HFFc6 (cell line): ENCODE results near the gene AADACL3. TPM values are rescaled to one million over a fixed set of nuclear protein-coding genes. Genes with fewer than 3 reads are reported as not detected.

Source experiments
- DNase-seq: peaks from one replicate; pipeline ENCODE4 v3.0.0-alpha.2; 2018
- H3K27ac Mint-ChIP-seq: 2 replicates; pipeline ENCODE4 v1.8.0; 2020; ENCODE audit warnings: mild to moderate bottlenecking, mixed read lengths
- H3K27me3 Mint-ChIP-seq: 2 replicates; pipeline ENCODE4 v1.8.0; 2021; ENCODE audit warnings: mild to moderate bottlenecking, moderate library complexity, mixed read lengths; ENCODE audit not compliant: insufficient read depth
- H3K36me3 Mint-ChIP-seq: 2 replicates; pipeline ENCODE4 v1.8.0; 2021; ENCODE audit warnings: low read depth, mixed read lengths
- H3K4me1 Mint-ChIP-seq: 2 replicates; pipeline ENCODE4 v1.8.0; 2020; ENCODE audit warnings: low read depth, mixed read lengths
- H3K4me3 Mint-ChIP-seq: 2 replicates; pipeline ENCODE4 v1.8.0; 2020; ENCODE audit warnings: mild to moderate bottlenecking, moderate library complexity, mixed read lengths
- H3K9me3 Mint-ChIP-seq: 2 replicates; pipeline ENCODE4 v1.8.0; 2020; ENCODE audit warnings: mild to moderate bottlenecking, mixed read lengths
- CTCF ChIP-seq: fragments of 200-600 bp; sonication (generic); IDR thresholded peaks from 2 replicates; pipeline ENCODE4 v1.5.0; 2021; ENCODE audit warnings: antibody characterized with exemption, mild to moderate bottlenecking
- total RNA-seq, 6 experiments: library from RNA; stranded (reverse); fragmentation: NEBNext Ultra II Directional; extraction: Animal tissue kit (Norgen Biotek cat#: 25700); gene quantifications; 2 replicates in 1 of 6; 3 replicates in 5 of 6; pipeline ENCODE4 v1.2.3, GENCODE V29; 2021

AADACL3 gene
- total RNA-seq, 6 experiments from 2014 or later = not detected

- Mint-ChIP-seq H3K4me1 (no peaks in the 10 kb centered on the region), H3K9me3 (peaks cover 64% of the 10 kb centered on the region), H3K36me3 (no peaks in the 10 kb centered on the region), H3K27ac (no peak within 1 kb of the TSS), H3K27me3 (peaks cover 2% of the 10 kb centered on the region; the same call in 1 of the 2 replicates), H3K4me3 (no peak within 1 kb of the TSS)
- no peak for DNase-seq
- no peak for TF ChIP-seq CTCF
Measured at GRCh38 chr1:12773438-12773837, 57.5 kb downstream of the AADACL3 start, which contains the start of gene PRAMEF12. PRAMEF12 (plus strand) TSS chr1:12773738; CDS start chr1:12774868, 1,130 bp downstream.

GRCh38 chr1:12774801-12775345, 59.0 kb downstream of the AADACL3 start:
- Mint-ChIP-seq H3K9me3 (peaks cover 58% of the 10 kb centered on the region), H3K27ac (no peak overlapping the region), H3K27me3 (peaks cover 2% of the 10 kb centered on the region; the same call in 1 of the 2 replicates), H3K36me3 (no peaks in the 10 kb centered on the region), H3K4me3 (no peak overlapping the region), H3K4me1 (no peaks in the 10 kb centered on the region)
- no peak for DNase-seq
- no peak for TF ChIP-seq CTCF

- no peak overlapping the region for H3K4me3 Mint-ChIP-seq
- peaks cover 2% of the 10 kb centered on the region; the same call in 1 of the 2 replicates for H3K27me3 Mint-ChIP-seq
- DNase-seq = no peak
- H3K36me3 Mint-ChIP-seq = no peaks in the 10 kb centered on the region
- peaks cover 52% of the 10 kb centered on the region for H3K9me3 Mint-ChIP-seq
- H3K4me1 Mint-ChIP-seq = no peaks in the 10 kb centered on the region
- no peak for TF ChIP-seq CTCF
- H3K27ac Mint-ChIP-seq = no peak overlapping the region
Measured at GRCh38 chr1:12775443-12775842, 59.5 kb downstream of the AADACL3 start.

- Mint-ChIP-seq H3K36me3 (no peaks in the 10 kb centered on the region), H3K4me3 (no peak overlapping the region), H3K4me1 (no peaks in the 10 kb centered on the region), H3K9me3 (peaks cover 41% of the 10 kb centered on the region), H3K27me3 (peaks cover 2% of the 10 kb centered on the region; the same call in 1 of the 2 replicates), H3K27ac (no peak overlapping the region)
- DNase-seq = no peak
- no peak for TF ChIP-seq CTCF
Measured at GRCh38 chr1:12776801-12777557, 61.1 kb downstream of the AADACL3 start.

Other genes starting within 250 kb of the AADACL3 start
- 10 to 100 TPM in 4 of 6 experiments, 1 to 10 TPM in 2; 6.0 to 29.1 (median 27.1) TPM for gene DHRS3, start 97.9 kb upstream of the AADACL3 start, total RNA-seq
- gene AADACL4, start 72.0 kb upstream of the AADACL3 start, total RNA-seq = not detected
- gene CFAP107, start 30.1 kb downstream of the AADACL3 start, total RNA-seq = not detected
- gene PRAMEF12, start 57.6 kb downstream of the AADACL3 start, total RNA-seq = not detected
- not detected for gene PRAMEF1, start 75.3 kb downstream of the AADACL3 start, total RNA-seq
- not detected for gene PRAMEF11, start 115.3 kb downstream of the AADACL3 start, total RNA-seq
- gene HNRNPCL1, start 132.6 kb downstream of the AADACL3 start, total RNA-seq = not detected
- gene PRAMEF2, start 141.0 kb downstream of the AADACL3 start, total RNA-seq = not detected
- gene PRAMEF4, start 170.1 kb downstream of the AADACL3 start, total RNA-seq = not detected
- not detected for gene PRAMEF10, start 182.2 kb downstream of the AADACL3 start, total RNA-seq
- not detected for gene PRAMEF7, start 200.5 kb downstream of the AADACL3 start, total RNA-seq
- not detected for gene PRAMEF6, start 231.5 kb downstream of the AADACL3 start, total RNA-seq